Measurements from ENCODE around the gene EYA2.

The EYA2 gene

GRCh38 chr20:47106786-47107185 lies 212.1 kb downstream of the EYA2 start:
- Mint-ChIP-seq H3K27me3 (peaks cover 14 to 15% of the 10 kb centered on the region in 2 donors), H3K9me3 (peaks cover 10 to 22% of the 10 kb centered on the region in 2 donors), H3K36me3 (peaks cover 0 to 3% of the 10 kb centered on the region in 2 donors), H3K27ac (no peak overlapping the region), H3K4me1 (no peaks in the 10 kb centered on the region), H3K4me3 (no peak overlapping the region)
- ATAC-seq (replicated peaks) (no peak), DNase-seq (no peak)

- Mint-ChIP-seq H3K9me3 (peaks cover 3 to 13% of the 10 kb centered on the region in 2 donors), H3K27ac (no peak overlapping the region), H3K4me1 (no peaks in the 10 kb centered on the region)
Observed at GRCh38 chr20:47108994-47109393, 214.4 kb downstream of the EYA2 start.

GRCh38 chr20:47110819-47111218 lies 216.2 kb downstream of the EYA2 start:
- no peaks in the 10 kb centered on the region for H3K4me1 Mint-ChIP-seq
- ATAC-seq (replicated peaks) = no peak
- DNase-seq = no peak
- no peaks in the 10 kb centered on the region for H3K36me3 Mint-ChIP-seq
- no peak overlapping the region for H3K4me3 Mint-ChIP-seq
- H3K9me3 Mint-ChIP-seq = peaks cover 10 to 11% of the 10 kb centered on the region in 2 donors
- H3K27ac Mint-ChIP-seq = no peak overlapping the region
- H3K27me3 Mint-ChIP-seq = peaks cover 13 to 18% of the 10 kb centered on the region in 2 donors

More at GRCh38 chr20:47108994-47109393, 214.4 kb downstream of the EYA2 start:
- Mint-ChIP-seq H3K4me3 (no peak overlapping the region), H3K36me3 (no peaks in the 10 kb centered on the region), H3K27me3 (peaks cover 5 to 15% of the 10 kb centered on the region in 2 donors)
- no peak for DNase-seq
- no peak for ATAC-seq (replicated peaks)

GRCh38 chr20:47111576-47111975 lies 216.9 kb downstream of the EYA2 start:
- H3K27me3 Mint-ChIP-seq = peaks cover 13 to 19% of the 10 kb centered on the region in 2 donors
- DNase-seq = no peak
- no peak overlapping the region for H3K27ac Mint-ChIP-seq
- H3K4me1 Mint-ChIP-seq = no peaks in the 10 kb centered on the region
- H3K4me3 Mint-ChIP-seq = no peak overlapping the region
- H3K9me3 Mint-ChIP-seq = peaks cover 10 to 12% of the 10 kb centered on the region in 2 donors
- H3K36me3 Mint-ChIP-seq = no peaks in the 10 kb centered on the region
- no peak for ATAC-seq (replicated peaks)

GRCh38 chr20:47113362-47114109 lies 218.9 kb downstream of the EYA2 start:
- no peaks in the 10 kb centered on the region for H3K36me3 Mint-ChIP-seq
- no peak for ATAC-seq (replicated peaks)
- H3K9me3 Mint-ChIP-seq = peaks cover 7 to 12% of the 10 kb centered on the region in 2 donors
- H3K27ac Mint-ChIP-seq = no peak overlapping the region
- no peak overlapping the region for H3K4me3 Mint-ChIP-seq
- DNase-seq = no peak
- H3K4me1 Mint-ChIP-seq = no peaks in the 10 kb centered on the region
- peaks cover 21 to 29% of the 10 kb centered on the region in 2 donors for H3K27me3 Mint-ChIP-seq

- peaks cover 4 to 12% of the 10 kb centered on the region in 2 donors for H3K9me3 Mint-ChIP-seq
- no peak overlapping the region for H3K4me3 Mint-ChIP-seq
- peaks cover 28 to 38% of the 10 kb centered on the region in 2 donors for H3K27me3 Mint-ChIP-seq
- no peak overlapping the region for H3K27ac Mint-ChIP-seq
- no peaks in the 10 kb centered on the region for H3K4me1 Mint-ChIP-seq
- DNase-seq = no peak
- H3K36me3 Mint-ChIP-seq = no peaks in the 10 kb centered on the region
- ATAC-seq (replicated peaks) = no peak
Observed at GRCh38 chr20:47115694-47116093, 221.1 kb downstream of the EYA2 start.

- H3K4me1 Mint-ChIP-seq = no peaks in the 10 kb centered on the region
- H3K4me3 Mint-ChIP-seq = no peak overlapping the region
- peaks cover 33 to 45% of the 10 kb centered on the region in 2 donors for H3K27me3 Mint-ChIP-seq
- peaks cover 0 to 9% of the 10 kb centered on the region in 2 donors for H3K9me3 Mint-ChIP-seq
- ATAC-seq (replicated peaks) (no peak), DNase-seq (no peak)
- no peak overlapping the region for H3K27ac Mint-ChIP-seq
- H3K36me3 Mint-ChIP-seq = no peaks in the 10 kb centered on the region
Observed at GRCh38 chr20:47117371-47117770, 222.7 kb downstream of the EYA2 start.

- Mint-ChIP-seq H3K36me3 (no peaks in the 10 kb centered on the region), H3K4me1 (no peaks in the 10 kb centered on the region), H3K9me3 (peaks cover 0 to 9% of the 10 kb centered on the region in 2 donors), H3K27ac (no peak overlapping the region), H3K4me3 (no peak overlapping the region), H3K27me3 (peaks cover 33 to 45% of the 10 kb centered on the region in 2 donors)
- DNase-seq (no peak), ATAC-seq (replicated peaks) (no peak)
Observed at GRCh38 chr20:47117773-47118172, 223.1 kb downstream of the EYA2 start.

GRCh38 chr20:47118206-47118605 lies 223.6 kb downstream of the EYA2 start:
- Mint-ChIP-seq H3K27me3 (peaks cover 33 to 45% of the 10 kb centered on the region in 2 donors), H3K4me3 (no peak overlapping the region), H3K36me3 (no peaks in the 10 kb centered on the region), H3K4me1 (no peaks in the 10 kb centered on the region), H3K9me3 (peaks cover 0 to 9% of the 10 kb centered on the region in 2 donors), H3K27ac (no peak overlapping the region)
- ATAC-seq (replicated peaks) (no peak), DNase-seq (no peak)

- Mint-ChIP-seq H3K36me3 (no peaks in the 10 kb centered on the region), H3K27ac (no peak overlapping the region), H3K9me3 (peaks cover 0 to 9% of the 10 kb centered on the region in 2 donors), H3K4me1 (no peaks in the 10 kb centered on the region), H3K4me3 (no peak overlapping the region), H3K27me3 (peaks cover 33 to 46% of the 10 kb centered on the region in 2 donors)
- DNase-seq (no peak), ATAC-seq (replicated peaks) (no peak)
Observed at GRCh38 chr20:47118641-47119040, 224.0 kb downstream of the EYA2 start.

GRCh38 chr20:47120346-47120936 lies 225.8 kb downstream of the EYA2 start:
- Mint-ChIP-seq H3K27ac (no peak overlapping the region), H3K36me3 (no peaks in the 10 kb centered on the region), H3K9me3 (peaks cover 0 to 5% of the 10 kb centered on the region in 2 donors), H3K4me3 (no peak overlapping the region), H3K4me1 (no peaks in the 10 kb centered on the region), H3K27me3 (peaks cover 29 to 48% of the 10 kb centered on the region in 2 donors)
- DNase-seq (no peak), ATAC-seq (replicated peaks) (no peak)

- Mint-ChIP-seq H3K27me3 (peaks cover 26 to 47% of the 10 kb centered on the region in 2 donors), H3K4me1 (no peaks in the 10 kb centered on the region), H3K27ac (no peak overlapping the region), H3K36me3 (no peaks in the 10 kb centered on the region), H3K9me3 (no peaks in the 10 kb centered on the region), H3K4me3 (no peak overlapping the region)
- ATAC-seq (replicated peaks) = no peak
- DNase-seq = no peak
Observed at GRCh38 chr20:47122560-47122959, 227.9 kb downstream of the EYA2 start.

GRCh38 chr20:47124181-47124717 lies 229.6 kb downstream of the EYA2 start:
- Mint-ChIP-seq H3K27ac (no peak overlapping the region), H3K36me3 (no peaks in the 10 kb centered on the region), H3K4me1 (no peaks in the 10 kb centered on the region), H3K4me3 (no peak overlapping the region), H3K9me3 (no peaks in the 10 kb centered on the region), H3K27me3 (peaks cover 27 to 47% of the 10 kb centered on the region in 2 donors)
- ATAC-seq (replicated peaks) (no peak), DNase-seq (no peak)

GRCh38 chr20:47125508-47125757 lies 230.8 kb downstream of the EYA2 start:
- peaks cover 26 to 49% of the 10 kb centered on the region in 2 donors for H3K27me3 Mint-ChIP-seq
- no peak overlapping the region for H3K27ac Mint-ChIP-seq

More at GRCh38 chr20:47125508-47125757, 230.8 kb downstream of the EYA2 start:
- no peaks in the 10 kb centered on the region for H3K4me1 Mint-ChIP-seq
- no peaks in the 10 kb centered on the region for H3K36me3 Mint-ChIP-seq
- H3K4me3 Mint-ChIP-seq = no peak overlapping the region
- no peaks in the 10 kb centered on the region for H3K9me3 Mint-ChIP-seq
- DNase-seq (no peak), ATAC-seq (replicated peaks) (no peak)
